Naive thymus-derived CD8-positive, alpha-beta T cell (primary cell): ENCODE data around the gene FAM186B. TPM values are rescaled to one million over a fixed set of nuclear protein-coding genes. Genes with fewer than 3 reads are reported as not detected.

Experiments
- ATAC-seq, 2 donors: fragments of 150-1000 bp; cut with Tn5 transposase in 1 of 2; sonication (Bioruptor Pico), chemical (Tn5 transposase) in 1 of 2; 1 replicate in 1 of 2; 2 replicates in 1 of 2; pipeline ENCODE4 v1.10.0; 2021; ENCODE audit warnings: mild to moderate bottlenecking in 2 of 2, moderate library complexity in 2 of 2
- POLR2A ChIA-PET: fragments of 350-600 bp; sonication (Branson Sonifier 250); formaldehyde crosslinking; loops from one replicate; lab custom pipeline; 2021; ENCODE audit warnings: antibody characterized with exemption; lab: Charles Lee
- DNase-seq, 10 donors: peaks; one replicate each; pipeline versions ENCODE4 v3.0.0 to v3.0.0-alpha.2; 2020 to 2022
- H3K27ac Mint-ChIP-seq, 10 donors: one replicate each; pipeline ENCODE4 v1.8.0; 2020 to 2022; ENCODE audit warnings: mild to moderate bottlenecking in 10 of 10, mixed read lengths in 10 of 10, moderate library complexity in 4 of 10, inconsistent platforms in 1 of 10
- H3K27me3 Mint-ChIP-seq, 5 donors: one replicate each; pipeline ENCODE4 v1.8.0; 2021 to 2022; ENCODE audit warnings: mixed read lengths in 5 of 5
- H3K36me3 Mint-ChIP-seq, 3 donors: one replicate each; pipeline ENCODE4 v1.8.0; 2020 to 2022; ENCODE audit warnings: mixed read lengths in 3 of 3, mild to moderate bottlenecking in 2 of 3, inconsistent platforms in 1 of 3
- H3K4me1 Mint-ChIP-seq, 4 donors: one replicate each; pipeline ENCODE4 v1.8.0; 2021 to 2022; ENCODE audit warnings: mixed read lengths in 4 of 4
- H3K4me3 Mint-ChIP-seq, 10 donors: one replicate each; pipeline ENCODE4 v1.8.0; 2020 to 2022; ENCODE audit warnings: mild to moderate bottlenecking in 10 of 10, mixed read lengths in 10 of 10, moderate library complexity in 6 of 10, inconsistent platforms in 1 of 10
- H3K9me3 Mint-ChIP-seq, 9 donors: one replicate each; pipeline ENCODE4 v1.8.0; 2020 to 2022; ENCODE audit warnings: mixed read lengths in 9 of 9, mild to moderate bottlenecking in 3 of 9, inconsistent platforms in 1 of 9, moderate library complexity in 1 of 9
- polyA plus RNA-seq, 3 donors: library from polyadenylated mRNA; unstranded; fragments of 300-500 nt; fragmentation: Illumina TruSeq; gene quantifications; one replicate each; pipeline ENCODE4 v1.2.3, GENCODE V29; 2021
- total RNA-seq, 8 experiments: library from RNA in 2 of 8; stranded (reverse) in 2 of 8; gene quantifications; one replicate each; pipeline ENCODE4 v1.2.3 and lab custom pipeline; 2021 to 2026

FAM186B gene
- total and polyA plus RNA-seq, 5 experiments from 2014 or later = 0.14 to 0.33 (median 0.31) TPM; not detected in 2

GRCh38 chr12:49580572-49581535 is 24.6 kb downstream of the FAM186B start:
- POLR2A ChIA-PET = no interaction called here
- Mint-ChIP-seq H3K9me3 (no peaks in the 10 kb centered on the region), H3K4me1 (peaks cover 4 to 22% (median 20%) of the 10 kb centered on the region in 4 donors), H3K36me3 (peaks cover 0 to 35% (median 0%) of the 10 kb centered on the region in 3 donors), H3K4me3 (no peak overlapping the region), H3K27me3 (no peaks in the 10 kb centered on the region), H3K27ac (peak overlapping the region in 2 of 10 donors; percentile 7 to 60)
- ATAC-seq (peak; percentile 70 to 82), DNase-seq (peak in 9 of 10 donors; percentile 27 to 78 (median 47))

DNA sequence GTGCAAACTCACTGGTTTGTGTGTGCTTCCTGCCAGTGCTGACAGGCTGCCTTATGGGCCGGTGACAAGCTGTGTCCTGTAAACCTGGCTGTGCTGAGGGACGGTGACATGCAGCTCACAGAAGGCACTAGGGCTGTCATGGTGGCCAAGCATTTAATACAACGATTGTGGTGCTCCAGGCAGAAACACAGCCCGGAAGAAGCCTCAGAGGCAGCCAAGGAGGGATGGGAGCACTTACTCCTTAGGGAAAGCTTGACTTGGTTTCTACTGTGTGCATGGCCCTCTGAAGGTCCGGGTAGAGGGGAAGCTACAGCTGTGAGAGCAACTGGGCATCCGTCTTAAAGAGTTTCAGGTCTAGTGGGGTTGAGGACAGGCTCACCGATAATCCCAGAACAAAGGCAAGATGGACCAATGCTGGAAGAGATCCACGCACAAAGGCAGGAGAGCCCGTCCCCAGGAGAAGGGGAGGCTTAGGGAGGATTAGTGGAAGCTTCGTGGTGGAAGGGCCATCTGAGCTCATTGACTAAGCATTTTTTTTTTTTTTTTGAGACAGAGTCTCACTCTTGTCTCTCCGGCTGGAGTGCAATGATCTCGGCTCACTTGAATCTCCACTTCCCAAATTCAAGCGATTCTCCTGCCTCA is 26.8 kb downstream of the FAM186B start:
- Mint-ChIP-seq H3K4me1 (peaks cover 4 to 20% (median 20%) of the 10 kb centered on the region in 4 donors), H3K4me3 (no peak overlapping the region), H3K27ac (no peak overlapping the region), H3K9me3 (no peaks in the 10 kb centered on the region), H3K36me3 (peaks cover 0 to 47% (median 3%) of the 10 kb centered on the region in 3 donors), H3K27me3 (no peaks in the 10 kb centered on the region)
- DNase-seq (no peak), ATAC-seq (no peak)
- POLR2A ChIA-PET = interaction anchor here (0.7 kb wide), 1 partner anchor 46 kb away, joined by 4 read pairs; no protein-coding TSS in a partner anchor

- H3K27me3 Mint-ChIP-seq = no peaks in the 10 kb centered on the region
- ATAC-seq = no peak
Observed at GRCh38 chr12:49577589-49578315, 27.7 kb downstream of the FAM186B start.

DNA sequence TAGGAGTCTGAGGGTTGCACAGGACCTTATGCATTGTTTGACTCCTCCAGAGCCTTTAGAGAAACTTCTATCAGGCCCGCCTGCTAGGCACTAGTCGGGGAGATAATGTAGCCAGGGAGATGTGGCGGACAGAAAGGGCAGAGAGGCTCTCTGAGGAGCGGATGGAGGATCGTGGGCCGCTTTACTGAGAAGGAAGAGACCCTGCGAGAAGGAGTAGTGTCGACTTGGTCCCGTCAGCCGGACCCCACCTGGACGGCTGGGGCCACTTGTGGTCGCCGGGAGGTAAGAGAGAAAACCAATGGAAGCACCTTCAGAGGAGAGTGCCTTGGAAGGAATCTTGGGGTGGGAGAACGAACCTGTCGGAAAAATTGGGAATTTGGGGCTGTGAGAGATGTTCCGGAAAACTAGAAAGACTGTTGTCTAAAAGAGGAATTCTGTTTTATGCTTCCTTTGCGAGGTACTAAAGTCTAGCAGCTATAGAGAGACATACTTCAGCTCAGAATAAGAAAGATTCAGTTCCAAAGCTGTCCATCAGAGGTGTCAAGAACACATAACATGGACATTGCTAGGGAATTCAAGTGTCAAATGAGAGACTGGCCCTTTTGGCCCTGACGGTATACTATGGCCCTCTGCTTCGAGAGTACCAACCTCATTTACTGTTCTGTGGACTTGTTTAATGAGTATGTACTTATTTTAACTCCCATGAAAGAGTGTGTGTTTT is 36.8 kb downstream of the FAM186B start:
- peak in 1 of 2 donors; percentile 39 for ATAC-seq
- H3K4me3 Mint-ChIP-seq = peak overlapping the region; percentile 97 to 100 (median 98)

More at GRCh38 chr12:49577589-49578315, 27.7 kb downstream of the FAM186B start:
- peak overlapping the region in 1 of 10 donors; percentile 35 for H3K27ac Mint-ChIP-seq
- POLR2A ChIA-PET = interaction anchor here (1.1 kb wide), 1 partner anchor 11 kb away, joined by 3 read pairs; no protein-coding TSS in a partner anchor
- H3K36me3 Mint-ChIP-seq = peaks cover 0 to 41% (median 3%) of the 10 kb centered on the region in 3 donors
- H3K9me3 Mint-ChIP-seq = no peaks in the 10 kb centered on the region
- H3K4me3 Mint-ChIP-seq = no peak overlapping the region
- DNase-seq = no peak
- peaks cover 4 to 20% (median 20%) of the 10 kb centered on the region in 4 donors for H3K4me1 Mint-ChIP-seq

GRCh38 chr12:49567611-49568441 is 37.6 kb downstream of the FAM186B start, which contains the start of gene MCRS1:
TSS of gene MCRS1 (minus strand) at chr12:49568142. CDS start at chr12:49566731, 1,411 bp downstream.
- DNase-seq = peak; percentile 83 to 97 (median 87)
- peak; percentile 86 to 90 for ATAC-seq
- peaks cover 0 to 22% (median 5%) of the 10 kb centered on the region in 3 donors for H3K36me3 Mint-ChIP-seq
- peaks cover 28 to 75% (median 68%) of the 10 kb centered on the region in 4 donors for H3K4me1 Mint-ChIP-seq
- peak within 1 kb of the TSS; percentile 97 to 100 (median 100) for H3K27ac Mint-ChIP-seq
- H3K27me3 Mint-ChIP-seq = no peaks in the 10 kb centered on the region
- H3K4me3 Mint-ChIP-seq = peak within 1 kb of the TSS; percentile 97 to 100 (median 98)
- no peaks in the 10 kb centered on the region for H3K9me3 Mint-ChIP-seq
- POLR2A ChIA-PET = interaction anchor here (0.5 to 2.0 kb wide), 15 partner anchors 9 to 1833 kb away, joined by 3 to 9 read pairs (median 3); partner anchors contain the start of genes DDX23, FMNL3, KCNH3 and POU6F1

More for the DNA sequence above, 36.8 kb downstream of the FAM186B start:
- H3K27me3 Mint-ChIP-seq = no peaks in the 10 kb centered on the region
- DNase-seq = no peak
- H3K9me3 Mint-ChIP-seq = no peaks in the 10 kb centered on the region
- H3K4me1 Mint-ChIP-seq = peaks cover 28 to 71% (median 67%) of the 10 kb centered on the region in 4 donors
- H3K36me3 Mint-ChIP-seq = peaks cover 0 to 17% (median 3%) of the 10 kb centered on the region in 3 donors
- H3K27ac Mint-ChIP-seq = peak overlapping the region; percentile 97 to 100 (median 100)
- POLR2A ChIA-PET = interaction anchor here (0.6 to 0.8 kb wide), 3 partner anchors 30 to 1834 kb away, joined by 3 to 4 read pairs (median 3); partner anchors contain the start of gene KCNH3

GRCh38 chr12:49567302-49567610 is 38.2 kb downstream of the FAM186B start:
- POLR2A ChIA-PET = interaction anchor here (0.5 to 2.0 kb wide), 14 partner anchors 9 to 1672 kb away, joined by 3 to 9 read pairs (median 3); partner anchors contain the start of genes DDX23, FMNL3, KCNH3 and POU6F1
- Mint-ChIP-seq H3K27ac (peak overlapping the region; percentile 97 to 100 (median 100)), H3K36me3 (peaks cover 2 to 28% (median 9%) of the 10 kb centered on the region in 3 donors), H3K4me1 (peaks cover 27 to 73% (median 70%) of the 10 kb centered on the region in 4 donors), H3K9me3 (no peaks in the 10 kb centered on the region), H3K27me3 (no peaks in the 10 kb centered on the region), H3K4me3 (peak overlapping the region; percentile 97 to 100 (median 98))
- ATAC-seq (peak; percentile 19 to 24), DNase-seq (no peak)

GRCh38 chr12:49566361-49566760 is 39.1 kb downstream of the FAM186B start:
- no peak for DNase-seq
- H3K9me3 Mint-ChIP-seq = no peaks in the 10 kb centered on the region
- ATAC-seq = no peak
- H3K4me3 Mint-ChIP-seq = peak overlapping the region in 9 of 10 donors; percentile 14 to 100 (median 97)
- H3K36me3 Mint-ChIP-seq = peaks cover 5 to 36% (median 11%) of the 10 kb centered on the region in 3 donors
- H3K27ac Mint-ChIP-seq = peak overlapping the region in 3 of 10 donors; percentile 55 to 100 (median 98)
- POLR2A ChIA-PET = interaction anchor here (0.6 to 2.0 kb wide), 3 partner anchors 11 to 26 kb away, joined by 3 to 9 read pairs (median 3); no protein-coding TSS in a partner anchor
- H3K4me1 Mint-ChIP-seq = peaks cover 25 to 71% (median 67%) of the 10 kb centered on the region in 4 donors
- no peaks in the 10 kb centered on the region for H3K27me3 Mint-ChIP-seq

- Mint-ChIP-seq H3K4me3 (peak overlapping the region in 8 of 10 donors; percentile 38 to 98 (median 70)), H3K27ac (peak overlapping the region in 8 of 10 donors; percentile 19 to 90 (median 70)), H3K4me1 (peaks cover 26 to 68% (median 64%) of the 10 kb centered on the region in 4 donors), H3K9me3 (no peaks in the 10 kb centered on the region), H3K27me3 (no peaks in the 10 kb centered on the region), H3K36me3 (peaks cover 5 to 41% (median 11%) of the 10 kb centered on the region in 3 donors)
- no peak for DNase-seq
- ATAC-seq = no peak
- POLR2A ChIA-PET = interaction anchor here (0.6 kb wide), 1 partner anchor 57 kb away, joined by 3 read pairs; no protein-coding TSS in a partner anchor
Observed at GRCh38 chr12:49565406-49566265, 39.8 kb downstream of the FAM186B start.

- POLR2A ChIA-PET = interaction anchor here (0.6 kb wide), 1 partner anchor 984 kb away, joined by 3 read pairs; no protein-coding TSS in a partner anchor
- peak overlapping the region in 9 of 10 donors; percentile 29 to 98 (median 63) for H3K4me3 Mint-ChIP-seq
- no peaks in the 10 kb centered on the region for H3K27me3 Mint-ChIP-seq
- peaks cover 5 to 47% (median 11%) of the 10 kb centered on the region in 3 donors for H3K36me3 Mint-ChIP-seq
- H3K27ac Mint-ChIP-seq = peak overlapping the region in 9 of 10 donors; percentile 19 to 90 (median 47)
- DNase-seq (no peak), ATAC-seq (no peak)
- H3K4me1 Mint-ChIP-seq = peaks cover 25 to 67% (median 61%) of the 10 kb centered on the region in 4 donors
- no peaks in the 10 kb centered on the region for H3K9me3 Mint-ChIP-seq
Observed at GRCh38 chr12:49564686-49565405, 40.6 kb downstream of the FAM186B start.
